Neural cell (in vitro differentiated cells): ENCODE data around the gene GPBAR1. TPM values are rescaled to one million over a fixed set of nuclear protein-coding genes. Genes with fewer than 3 reads are reported as not detected.

ENCODE experiments used
- H2AFZ ChIP-seq: fragments of 200-600, 300-800 bp; sonication (generic), shearing (Covaris generic); 2 replicates; pipeline ENCODE4 v1.6.0; 2014; ENCODE audit warnings: low read depth, mild to moderate bottlenecking, antibody characterized with exemption, low read length, moderate library complexity
- H3F3A ChIP-seq: fragments of 200-600 bp; shearing (Covaris generic); 2 replicates; pipeline ENCODE4 v1.6.1; 2016; ENCODE audit warnings: mild to moderate bottlenecking, moderate library complexity, mixed read lengths, antibody characterized with exemption, low read length; ENCODE audit not compliant: insufficient read depth, poor library complexity, severe bottlenecking
- H3K27ac ChIP-seq: fragments of 200-600, 300-800 bp; sonication (generic), shearing (Covaris generic); 2 replicates; pipeline ENCODE4 v1.5.1; 2014; ENCODE audit warnings: mild to moderate bottlenecking, low read length, moderate library complexity
- H3K27me3 ChIP-seq: fragments of 300-800, 200-600 bp; sonication (generic), shearing (Covaris generic); 2 replicates; pipeline ENCODE4 v1.6.0; 2014; ENCODE audit warnings: mild to moderate bottlenecking, low read depth, low read length, moderate library complexity; ENCODE audit not compliant: insufficient read depth
- H3K36me3 ChIP-seq: fragments of 300-800, 200-600 bp; sonication (generic), shearing (Covaris generic); 2 replicates; pipeline ENCODE4 v1.5.1; 2014; ENCODE audit warnings: mild to moderate bottlenecking, antibody characterized with exemption, low read length, moderate library complexity; ENCODE audit not compliant: insufficient read depth
- H3K4me2 ChIP-seq: fragments of 300-800, 200-600 bp; sonication (generic), shearing (Covaris generic); 2 replicates; pipeline ENCODE4 v1.6.0; 2014; ENCODE audit warnings: mild to moderate bottlenecking, low read length
- H3K4me3 ChIP-seq: fragments of 300-800, 200-600 bp; sonication (generic), shearing (Covaris generic); 2 replicates; pipeline ENCODE4 v1.5.1; 2014; ENCODE audit warnings: mild to moderate bottlenecking, low read length, moderate library complexity
- H3K79me2 ChIP-seq: fragments of 200-600 bp; shearing (Covaris generic); replicated peaks from 2 replicates; pipeline ENCODE4 v1.6.0; 2014; ENCODE audit warnings: mild to moderate bottlenecking, low read length, moderate library complexity; ENCODE audit not compliant: insufficient read depth
- H3K9ac ChIP-seq: fragments of 300-800, 200-600 bp; sonication (generic), shearing (Covaris generic); 2 replicates; pipeline ENCODE4 v1.6.1; 2016; ENCODE audit warnings: mild to moderate bottlenecking, low read length, mixed read lengths
- H3K9me2 ChIP-seq: fragments of 200-600 bp; shearing (Covaris generic); 2 replicates; pipeline ENCODE4 v1.6.1; 2016; ENCODE audit warnings: mild to moderate bottlenecking, low read length, mixed read lengths; ENCODE audit not compliant: insufficient read depth
- H3K9me3 ChIP-seq: fragments of 200-600, 300-800 bp; sonication (generic), shearing (Covaris generic); 2 replicates; pipeline ENCODE4 v1.6.1; 2016; ENCODE audit warnings: mild to moderate bottlenecking, mixed run types, low read length, moderate library complexity, mixed read lengths
- H4K20me1 ChIP-seq: fragments of 200-600 bp; shearing (Covaris generic); 2 replicates; pipeline ENCODE4 v1.6.1; 2016; ENCODE audit warnings: mild to moderate bottlenecking, mixed run types; ENCODE audit not compliant: insufficient read depth
- CTCF ChIP-seq: fragments of 450-650 bp; IDR thresholded peaks from 2 replicates; pipeline ENCODE4 v1.5.1; 2014; ENCODE audit warnings: antibody characterized with exemption, mild to moderate bottlenecking, moderate library complexity; ENCODE audit not compliant: poor library complexity, severe bottlenecking
- EP300 ChIP-seq: fragments of 450-650 bp; conservative IDR thresholded peaks from 2 replicates; pipeline ENCODE4 v1.6.1; 2014; ENCODE audit warnings: antibody characterized with exemption, mild to moderate bottlenecking, moderate library complexity; ENCODE audit not compliant: poor library complexity, severe bottlenecking
- EZH2 ChIP-seq: fragments of 200-600, 300-800 bp; shearing (Covaris generic), sonication (generic); IDR thresholded peaks from 2 replicates; pipeline ENCODE4 v1.6.1; 2014; ENCODE audit warnings: antibody characterized with exemption, low read length, borderline replicate concordance, mild to moderate bottlenecking; ENCODE audit not compliant: insufficient read depth, poor library complexity, severe bottlenecking
- MXI1 ChIP-seq: fragments of 450-650 bp; conservative IDR thresholded peaks from 2 replicates; pipeline ENCODE4 v1.6.1; 2014; ENCODE audit warnings: antibody characterized with exemption, mild to moderate bottlenecking; ENCODE audit not compliant: poor library complexity, severe bottlenecking
- POLR2AphosphoS5 ChIP-seq: IDR thresholded peaks from 2 replicates; pipeline ENCODE4 v1.6.1; 2012
- RAD21 ChIP-seq: fragments of 450-650 bp; conservative IDR thresholded peaks from 2 replicates; pipeline ENCODE4 v1.6.1; 2014; ENCODE audit warnings: antibody characterized with exemption, mild to moderate bottlenecking, moderate library complexity
- REST ChIP-seq: IDR thresholded peaks from 2 replicates; pipeline ENCODE4 v1.6.1; 2012; ENCODE audit warnings: borderline replicate concordance
- SMC3 ChIP-seq: fragments of 450-650 bp; conservative IDR thresholded peaks from 2 replicates; pipeline ENCODE4 v1.6.1; 2014; ENCODE audit warnings: antibody characterized with exemption, mild to moderate bottlenecking, moderate library complexity; ENCODE audit not compliant: poor library complexity
- TAF1 ChIP-seq: IDR thresholded peaks from 2 replicates; pipeline ENCODE4 v1.6.1; 2012; ENCODE audit warnings: low read depth
- polyA plus RNA-seq: library from polyadenylated mRNA; depleted of rRNA; stranded (reverse); fragments of >200 nt; gene quantifications from 2 replicates; pipeline ENCODE4 v1.2.3, GENCODE V29; 2014

Gene GPBAR1
- polyA plus RNA-seq, 1 donor from 2014 or later: not detected

- no peaks in the 10 kb centered on the region for H3F3A ChIP-seq
- H3K27ac ChIP-seq: no peak overlapping the region
- no peak overlapping the region for H2AFZ ChIP-seq
- H3K4me3 ChIP-seq: no peak overlapping the region
- no peak overlapping the region for H3K4me2 ChIP-seq
- H3K9me2 ChIP-seq: no peaks in the 10 kb centered on the region
- no peaks in the 10 kb centered on the region for H3K9me3 ChIP-seq
- no peaks in the 10 kb centered on the region for H3K79me2 ChIP-seq
- no peaks in the 10 kb centered on the region for H4K20me1 ChIP-seq
- H3K36me3 ChIP-seq: peaks cover 10% of the 10 kb centered on the region
- TF ChIP-seq EP300: no peak
- TF ChIP-seq TAF1: no peak
- TF ChIP-seq POLR2AphosphoS5: no peak
- no peaks in the 10 kb centered on the region for H3K27me3 ChIP-seq
- no peak overlapping the region for H3K9ac ChIP-seq
Measured at GRCh38 chr2:218257390-218257981, 3.3 kb upstream of the GPBAR1 start.

GRCh38 chr2:218259099-218259961 is 1.5 kb upstream of the GPBAR1 start:
- Histone ChIP-seq H3K36me3 (peaks cover 10% of the 10 kb centered on the region), H3K4me3 (no peak overlapping the region), H3F3A (no peaks in the 10 kb centered on the region), H3K9ac (no peak overlapping the region), H3K9me2 (no peaks in the 10 kb centered on the region), H3K4me2 (no peak overlapping the region), H3K9me3 (no peaks in the 10 kb centered on the region), H2AFZ (no peak overlapping the region), H3K27ac (no peak overlapping the region), H4K20me1 (no peaks in the 10 kb centered on the region), H3K79me2 (no peaks in the 10 kb centered on the region), H3K27me3 (no peaks in the 10 kb centered on the region)
- no peak for TF ChIP-seq MXI1
- no peak for TF ChIP-seq EZH2
- no peak for TF ChIP-seq EP300
- TF ChIP-seq RAD21: no peak
- no peak for TF ChIP-seq SMC3
- no peak for TF ChIP-seq REST

- Histone ChIP-seq H3K27ac (no peak overlapping the region), H3K4me3 (no peak overlapping the region), H3K9me3 (no peaks in the 10 kb centered on the region), H3K36me3 (peaks cover 3% of the 10 kb centered on the region), H3K9me2 (no peaks in the 10 kb centered on the region), H4K20me1 (no peaks in the 10 kb centered on the region), H2AFZ (no peak overlapping the region), H3K4me2 (no peak overlapping the region), H3F3A (no peaks in the 10 kb centered on the region), H3K9ac (no peak overlapping the region), H3K79me2 (no peaks in the 10 kb centered on the region), H3K27me3 (no peaks in the 10 kb centered on the region)
- TF ChIP-seq RAD21 (no peak), REST (no peak), MXI1 (no peak), SMC3 (no peak), TAF1 (no peak), CTCF (no peak), EZH2 (no peak), EP300 (no peak), POLR2AphosphoS5 (no peak)
Measured at GRCh38 chr2:218260166-218260565, 649 bp upstream of the GPBAR1 start.
